Measurements from ENCODE around the gene SLC36A3.

- no peak for TF ChIP-seq CTCF (IDR thresholded peaks at IDR 0.05)
- no peak for TF ChIP-seq POLR2A (IDR thresholded peaks at IDR 0.05)
Observed at GRCh38 chr5:151338734-151339133, 35.2 kb upstream of the SLC36A3 start.

All from heart left ventricle (tissue), 13 donors.